Limb (tissue), 2 donors: ENCODE measurements around the gene LRRC58.
"Not testable (repeated sequence)": the region's sequence is repeated elsewhere in the genome, so short reads cannot be mapped to it uniquely, and the experiment has no call there.

Experiments
- DNase-seq, 2 donors: peaks; one replicate each; pipeline ENCODE4 v3.0.0-alpha.2; 2016; ENCODE audit errors: extremely low spot score in 2 of 2

Gene LRRC58

GRCh38 chr3:120341658-120342346 is 7.4 kb downstream of the LRRC58 start:
- no peak for DNase-seq

GRCh38 chr3:120339362-120339761 is 9.8 kb downstream of the LRRC58 start:
- DNase-seq, result no peak

GRCh38 chr3:120338517-120338916 is 10.6 kb downstream of the LRRC58 start:
- DNase-seq, result no peak

- DNase-seq, result no peak
These were observed 16.5 kb downstream of the LRRC58 start for GRCh38 chr3:120332646-120333045.

- no peak for DNase-seq
These were observed 18.1 kb downstream of the LRRC58 start for GRCh38 chr3:120331076-120331475.

GRCh38 chr3:120326784-120327183 is 22.4 kb downstream of the LRRC58 start:
- no peak for DNase-seq

GRCh38 chr3:120324190-120324589 is 25.0 kb downstream of the LRRC58 start:
- no peak for DNase-seq

- not testable (repeated sequence) for DNase-seq
These were observed 25.4 kb downstream of the LRRC58 start for GRCh38 chr3:120323761-120324160.

- no peak for DNase-seq
These were observed 37.0 kb downstream of the LRRC58 start for GRCh38 chr3:120311863-120312794.

GRCh38 chr3:120306519-120307455 is 42.4 kb downstream of the LRRC58 start:
- no peak for DNase-seq

- no peak for DNase-seq
These were observed 44.5 kb downstream of the LRRC58 start for GRCh38 chr3:120304616-120305015.

- DNase-seq, result no peak
These were observed 46.8 kb downstream of the LRRC58 start for GRCh38 chr3:120302361-120302760.

- no peak for DNase-seq
These were observed 48.2 kb downstream of the LRRC58 start for GRCh38 chr3:120300971-120301370.

- DNase-seq, result no peak
These were observed 49.8 kb downstream of the LRRC58 start for GRCh38 chr3:120299403-120299802.

- DNase-seq, result no peak
These were observed 50.2 kb downstream of the LRRC58 start for GRCh38 chr3:120298996-120299395.

GRCh38 chr3:120291552-120291951 is 57.6 kb downstream of the LRRC58 start:
- not testable (repeated sequence) for DNase-seq

GRCh38 chr3:120289636-120290035 is 59.5 kb downstream of the LRRC58 start:
- no peak for DNase-seq

GRCh38 chr3:120286465-120286864 is 62.7 kb downstream of the LRRC58 start:
- no peak for DNase-seq

GRCh38 chr3:120285508-120285841 is 63.7 kb downstream of the LRRC58 start:
- no peak for DNase-seq

GRCh38 chr3:120284747-120285507 is 64.2 kb downstream of the LRRC58 start, which contains the start of gene GPR156:
GPR156 (minus strand) TSS chr3:120285222; CDS start chr3:120244098, 41,124 bp downstream.
- peak in 1 of 2 donors; percentile 62 for DNase-seq

- DNase-seq, result no peak
These were observed 67.9 kb downstream of the LRRC58 start for GRCh38 chr3:120281261-120281660.
